DOHH2 (cell line): ENCODE measurements around the gene SMARCC1.

Experiments
- H3F3A ChIP-seq: fragments of 200-600 bp; sonication (generic), shearing (Covaris generic); 2 replicates; pipeline ENCODE4 v1.6.0; 2016; ENCODE audit warnings: antibody characterized with exemption, mild to moderate bottlenecking; ENCODE audit not compliant: control insufficient read depth, insufficient read depth
- H3K27ac ChIP-seq: fragments of 200-600 bp; sonication (generic); 2 replicates; pipeline ENCODE4 v1.5.1; 2014; ENCODE audit warnings: low read depth, mild to moderate bottlenecking, low read length, moderate library complexity
- H3K27me3 ChIP-seq: fragments of 200-600 bp; sonication (generic); 2 replicates; pipeline ENCODE4 v1.6.1; 2014; ENCODE audit warnings: mild to moderate bottlenecking, low read length, mixed read lengths; ENCODE audit not compliant: control insufficient read depth
- H3K36me3 ChIP-seq: fragments of 200-600 bp; sonication (generic); 2 replicates; pipeline ENCODE4 v1.6.1; 2014; ENCODE audit warnings: mild to moderate bottlenecking, low read length, moderate library complexity, mixed read lengths; ENCODE audit not compliant: control insufficient read depth
- H3K4me1 ChIP-seq: fragments of 200-600 bp; sonication (generic); 2 replicates; pipeline ENCODE4 v1.6.1; 2014; ENCODE audit warnings: mild to moderate bottlenecking, low read length, mixed read lengths; ENCODE audit not compliant: control insufficient read depth
- H3K4me2 ChIP-seq: fragments of 200-600 bp; sonication (generic); 2 replicates; pipeline ENCODE4 v1.6.0; 2014; ENCODE audit warnings: mild to moderate bottlenecking, low read length, moderate library complexity
- H3K4me3 ChIP-seq: fragments of 200-600 bp; sonication (generic); 2 replicates; pipeline ENCODE4 v1.5.1; 2014; ENCODE audit warnings: mild to moderate bottlenecking, low read length, mixed read lengths
- H3K79me2 ChIP-seq: fragments of 200-600 bp; sonication (generic); 2 replicates; pipeline ENCODE4 v1.6.1; 2014; ENCODE audit warnings: mild to moderate bottlenecking, low read length, mixed read lengths; ENCODE audit not compliant: control insufficient read depth
- H3K9me2 ChIP-seq: fragments of 200-600 bp; sonication (generic); replicated peaks from 2 replicates; pipeline ENCODE4 v1.6.1; 2014; ENCODE audit warnings: mild to moderate bottlenecking, low read length, mixed read lengths; ENCODE audit not compliant: control insufficient read depth
- H3K9me3 ChIP-seq: fragments of 200-600 bp; sonication (generic); 2 replicates; pipeline ENCODE4 v1.6.1; 2014; ENCODE audit warnings: antibody characterized with exemption, low read length, mixed read lengths; ENCODE audit not compliant: control insufficient read depth, insufficient read depth
- H4K20me1 ChIP-seq: fragments of 200-600 bp; sonication (generic); 2 replicates; pipeline ENCODE4 v1.6.0; 2014; ENCODE audit warnings: low read depth, mild to moderate bottlenecking, antibody characterized with exemption, low read length, moderate library complexity; ENCODE audit not compliant: control insufficient read depth, insufficient read depth
- CTCF ChIP-seq: fragments of 200-600 bp; sonication (generic); IDR thresholded peaks from one replicate; pipeline ENCODE4 v1.5.1; 2014; ENCODE audit warnings: antibody characterized with exemption, mild to moderate bottlenecking, low read depth, low read length; ENCODE audit not compliant: poor library complexity, severe bottlenecking
- EZH2phosphoT487 ChIP-seq: fragments of 200-600 bp; sonication (generic); IDR thresholded peaks from 2 replicates; pipeline ENCODE4 v1.6.1; 2017; ENCODE audit warnings: borderline replicate concordance, mild to moderate bottlenecking, antibody characterized with exemption, low read length, moderate library complexity, mixed read lengths

SMARCC1 gene

GRCh38 chr3:47824541-47825473, 43.1 kb upstream of the SMARCC1 start:
- Histone ChIP-seq H3K27me3 (no peaks in the 10 kb centered on the region), H3K4me1 (peaks cover 20% of the 10 kb centered on the region), H3K27ac (peak overlapping the region; percentile 39), H3K9me3 (no peaks in the 10 kb centered on the region), H3K4me2 (peak overlapping the region; percentile 80), H3F3A (no peaks in the 10 kb centered on the region), H3K79me2 (peaks cover 45% of the 10 kb centered on the region), H4K20me1 (peaks cover 13% of the 10 kb centered on the region; the same call in 1 of the 2 replicates), H3K4me3 (peak overlapping the region; percentile 80), H3K9me2 (no peaks in the 10 kb centered on the region), H3K36me3 (peaks cover 39% of the 10 kb centered on the region)
- TF ChIP-seq EZH2phosphoT487 (no peak), CTCF (peak; percentile 91)

- TF ChIP-seq EZH2phosphoT487 (no peak), CTCF (no peak)
- H4K20me1 ChIP-seq = no peaks in the 10 kb centered on the region
- H3K27ac ChIP-seq = no peak overlapping the region
- peaks cover 15% of the 10 kb centered on the region; the same call in 1 of the 2 replicates for H3K36me3 ChIP-seq
- H3K9me3 ChIP-seq = no peaks in the 10 kb centered on the region
- H3F3A ChIP-seq = 0 out of 2 replicates have a peak, but pooled peaks cover 3% of the 10 kb centered on the region
- H3K4me2 ChIP-seq = no peak overlapping the region
- H3K4me1 ChIP-seq = no peaks in the 10 kb centered on the region
- no peaks in the 10 kb centered on the region for H3K27me3 ChIP-seq
- H3K79me2 ChIP-seq = no peaks in the 10 kb centered on the region
- H3K4me3 ChIP-seq = no peak overlapping the region
- H3K9me2 ChIP-seq = no peaks in the 10 kb centered on the region
These were observed 35.9 kb upstream of the SMARCC1 start for GRCh38 chr3:47817609-47818008.

- H3K4me3 ChIP-seq = no peak overlapping the region
- H3K4me2 ChIP-seq = no peak overlapping the region
- no peak overlapping the region for H3K27ac ChIP-seq
- H3K9me3 ChIP-seq = no peaks in the 10 kb centered on the region
- H3K36me3 ChIP-seq = peaks cover 36% of the 10 kb centered on the region
- TF ChIP-seq CTCF (no peak), EZH2phosphoT487 (no peak)
- 0 out of 2 replicates have a peak, but pooled peaks cover 3% of the 10 kb centered on the region for H3F3A ChIP-seq
- no peaks in the 10 kb centered on the region for H3K9me2 ChIP-seq
- no peaks in the 10 kb centered on the region for H3K4me1 ChIP-seq
- no peaks in the 10 kb centered on the region for H4K20me1 ChIP-seq
- no peaks in the 10 kb centered on the region for H3K79me2 ChIP-seq
- no peaks in the 10 kb centered on the region for H3K27me3 ChIP-seq
These were observed 32.0 kb upstream of the SMARCC1 start for GRCh38 chr3:47813551-47814177.
